Measurements from ENCODE around the gene CPM.

- TF ChIP-seq POLR2A (IDR thresholded peaks at IDR 0.05; ENCODE audit: low read depth, low read length) (no peak), POLR2AphosphoS5 (IDR thresholded peaks at IDR 0.05; ENCODE audit: low read depth, low read length) (no peak)
Observed at GRCh38 chr12:68885381-68885780, 47.6 kb downstream of the CPM start.

All from GM12892 (cell line).